Activated CD4-positive, CD25-positive, alpha-beta regulatory T cell treated with anti-CD3 and anti-CD28 coated beads, Interleukin-2, amount 50 U/mL, for 72 hours (primary cell): ENCODE data around the gene SLC6A19.

Experiments
- DNase-seq: peaks from one replicate; pipeline ENCODE4 v3.0.0; 2021

Gene SLC6A19

DNA sequence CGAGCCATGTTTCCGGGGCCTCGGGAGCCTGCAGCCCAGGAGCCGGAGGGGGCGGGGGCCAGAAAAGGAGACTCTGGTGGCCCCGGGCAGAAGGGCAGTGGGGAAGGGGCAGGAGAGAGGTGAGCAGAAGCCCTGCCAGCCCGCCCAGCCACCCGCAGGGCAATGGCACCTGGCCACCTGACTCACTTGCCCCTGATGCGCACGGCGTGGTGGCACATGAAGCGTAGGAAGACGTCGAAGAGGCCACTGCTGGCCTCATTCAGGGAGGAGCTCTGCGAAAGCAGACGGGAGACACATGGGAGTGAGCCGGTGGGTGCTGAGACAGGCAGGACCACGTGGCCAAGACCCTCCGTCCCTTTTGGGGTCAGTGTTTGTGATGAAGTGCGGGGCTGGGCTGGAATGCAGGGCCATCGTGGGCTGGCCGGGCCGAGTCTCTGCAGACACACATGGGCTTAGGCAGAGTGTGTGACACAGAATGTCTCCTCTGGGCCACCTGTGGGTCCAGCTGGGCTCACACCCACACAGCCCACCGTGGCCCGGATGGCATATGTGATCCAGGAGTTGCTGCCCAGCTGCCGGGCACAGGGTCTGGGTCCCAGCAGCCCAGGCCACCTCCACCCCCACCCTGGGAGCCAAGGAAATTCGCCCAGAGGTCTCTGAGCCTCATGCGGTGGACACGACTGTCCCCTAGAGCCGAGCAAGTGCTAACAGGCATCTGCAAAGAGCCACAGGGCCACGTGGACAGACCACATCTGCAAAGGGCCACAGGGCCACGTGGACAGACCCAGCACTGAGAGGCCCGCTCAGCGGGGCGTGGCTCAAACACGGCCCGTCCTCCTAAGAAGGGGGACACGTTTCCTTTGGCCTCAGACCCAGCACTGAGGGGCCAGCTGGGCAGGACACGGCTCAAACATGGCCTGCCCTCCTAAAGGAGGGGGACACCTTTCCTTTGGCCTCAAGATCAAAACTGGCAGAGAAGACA is 69.8 kb downstream of the SLC6A19 start:
- DNase-seq, result no peak

DNA sequence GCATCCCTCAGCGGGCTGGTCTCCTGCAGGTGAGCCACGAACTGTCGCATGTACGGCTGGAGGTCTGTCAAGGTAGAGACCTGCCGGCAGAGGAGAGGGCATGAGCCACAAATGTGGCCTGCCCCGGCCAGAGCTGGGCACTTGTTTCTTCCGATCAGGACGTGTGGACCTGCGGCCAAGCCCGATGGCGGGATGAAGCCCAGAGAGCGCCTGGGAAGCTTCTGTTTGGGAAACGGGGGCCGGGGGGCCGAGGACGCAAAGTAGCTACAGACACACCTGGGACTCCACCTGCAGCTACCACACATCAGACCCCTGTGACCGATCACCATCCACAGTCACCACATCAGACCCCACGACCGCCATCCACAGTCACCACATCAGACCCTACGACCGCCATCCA is 70.8 kb downstream of the SLC6A19 start:
- no peak for DNase-seq

DNA sequence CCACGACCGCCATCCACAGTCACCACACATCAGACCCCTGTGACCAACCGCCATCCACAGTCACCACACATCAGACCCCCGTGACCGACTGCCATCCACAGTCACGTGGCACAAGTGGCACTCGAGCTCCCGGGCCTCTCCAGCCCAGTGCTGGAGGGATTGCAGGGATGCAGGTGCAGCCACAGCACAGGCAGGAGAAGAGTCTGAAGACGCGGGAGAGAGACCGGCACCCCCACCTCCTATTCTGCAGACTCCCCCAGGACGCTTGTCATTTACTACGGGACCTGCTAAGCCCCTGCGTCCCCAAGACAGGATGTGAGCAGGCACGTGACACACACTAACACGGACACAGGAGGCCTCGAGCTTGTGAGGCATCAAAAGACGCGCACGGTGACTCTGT is 72.3 kb downstream of the SLC6A19 start:
- no peak for DNase-seq

DNA sequence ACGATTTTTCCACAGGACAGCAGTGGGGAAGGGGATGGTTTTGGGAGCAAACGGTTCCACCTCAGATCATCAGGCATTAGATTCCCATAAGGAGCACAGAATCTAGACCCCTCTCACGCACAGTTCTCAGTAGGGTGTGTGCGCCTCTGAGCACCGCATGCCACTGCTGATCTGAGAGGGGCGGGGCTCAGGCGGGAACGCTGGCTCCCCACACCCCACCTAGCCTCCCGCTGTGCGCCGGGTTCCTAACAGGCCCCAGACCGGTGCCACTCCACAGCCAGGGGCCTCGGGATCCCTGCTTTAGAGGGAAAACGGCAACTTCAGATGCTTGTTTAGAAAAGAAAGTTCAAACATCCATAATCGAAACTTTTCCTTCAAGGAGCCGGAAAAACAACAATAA is 73.1 kb downstream of the SLC6A19 start:
- DNase-seq, result no peak
